PC-9 (cell line): ENCODE measurements around the gene CCDC180.

ENCODE experiments used
- CTCF ChIP-seq: fragments of 200-600 bp; sonication (generic); conservative IDR thresholded peaks from 2 replicates; pipeline ENCODE4 v1.6.1; 2017; ENCODE audit warnings: mixed run types, antibody characterized with exemption, mild to moderate bottlenecking, moderate library complexity
- EZH2 ChIP-seq: fragments of 200-600 bp; sonication (generic); IDR thresholded peaks from 2 replicates; pipeline ENCODE4 v1.8.0; 2017; ENCODE audit warnings: antibody characterized with exemption, low read depth

GRCh38 chr9:97310896-97311295 lies 3.4 kb downstream of the CCDC180 start:
- TF ChIP-seq CTCF (no peak), EZH2 (no peak)
